ENCODE measurements around the gene SAC3D1. TPM values are rescaled to one million over a fixed set of nuclear protein-coding genes. Genes with fewer than 3 reads are reported as not detected.

SAC3D1 gene
- polyA plus RNA-seq, 1 of the 3 experiments (the other 2 are of a cell fraction) = 22.5 TPM

GRCh38 chr11:65058419-65059054 lies 17.5 kb downstream of the SAC3D1 start, which contains the start of gene NAALADL1:
TSS of gene NAALADL1 (minus strand) at chr11:65058553. CDS start at chr11:65058521, 32 bp downstream.
- H3K4me2 ChIP-seq = no peak within 1 kb of the TSS
- no peaks in the 10 kb centered on the region for H3K9me2 ChIP-seq
- H3K9ac ChIP-seq = no peak within 1 kb of the TSS
- no peak within 1 kb of the TSS for H3K27ac ChIP-seq (ENCODE audit: low read depth in 2 of 2, low read length in 1 of 2)
- no peaks in the 10 kb centered on the region for H3K79me2 ChIP-seq (ENCODE audit: insufficient read depth)
- TF ChIP-seq FOSL2 (IDR thresholded peaks at IDR 0.05; ENCODE audit: borderline replicate concordance, low read depth) (no peak), ZBTB33 (IDR thresholded peaks at IDR 0.05; ENCODE audit: borderline replicate concordance, low read depth) (no peak), GATA2 (CRISPR knock-in tag; IDR thresholded peaks at IDR 0.05) (no peak), PBX3 (IDR thresholded peaks at IDR 0.05) (no peak), FOXJ3 (CRISPR knock-in tag; IDR thresholded peaks at IDR 0.05) (no peak), NFIC (IDR thresholded peaks at IDR 0.05; ENCODE audit: borderline replicate concordance) (no peak), NRF1 (IDR thresholded peaks at IDR 0.05; ENCODE audit: low read depth, low read length) (no peak), MEF2A (IDR thresholded peaks at IDR 0.05; ENCODE audit: borderline replicate concordance, low read depth) (no peak), TCF12 (IDR thresholded peaks at IDR 0.05) (no peak), RXRA (IDR thresholded peaks at IDR 0.05; ENCODE audit: borderline replicate concordance, low read depth) (no peak), RCOR1 (IDR thresholded peaks at IDR 0.05; ENCODE audit: low read length) (no peak)
- TF ChIP-seq, protein P1, sequence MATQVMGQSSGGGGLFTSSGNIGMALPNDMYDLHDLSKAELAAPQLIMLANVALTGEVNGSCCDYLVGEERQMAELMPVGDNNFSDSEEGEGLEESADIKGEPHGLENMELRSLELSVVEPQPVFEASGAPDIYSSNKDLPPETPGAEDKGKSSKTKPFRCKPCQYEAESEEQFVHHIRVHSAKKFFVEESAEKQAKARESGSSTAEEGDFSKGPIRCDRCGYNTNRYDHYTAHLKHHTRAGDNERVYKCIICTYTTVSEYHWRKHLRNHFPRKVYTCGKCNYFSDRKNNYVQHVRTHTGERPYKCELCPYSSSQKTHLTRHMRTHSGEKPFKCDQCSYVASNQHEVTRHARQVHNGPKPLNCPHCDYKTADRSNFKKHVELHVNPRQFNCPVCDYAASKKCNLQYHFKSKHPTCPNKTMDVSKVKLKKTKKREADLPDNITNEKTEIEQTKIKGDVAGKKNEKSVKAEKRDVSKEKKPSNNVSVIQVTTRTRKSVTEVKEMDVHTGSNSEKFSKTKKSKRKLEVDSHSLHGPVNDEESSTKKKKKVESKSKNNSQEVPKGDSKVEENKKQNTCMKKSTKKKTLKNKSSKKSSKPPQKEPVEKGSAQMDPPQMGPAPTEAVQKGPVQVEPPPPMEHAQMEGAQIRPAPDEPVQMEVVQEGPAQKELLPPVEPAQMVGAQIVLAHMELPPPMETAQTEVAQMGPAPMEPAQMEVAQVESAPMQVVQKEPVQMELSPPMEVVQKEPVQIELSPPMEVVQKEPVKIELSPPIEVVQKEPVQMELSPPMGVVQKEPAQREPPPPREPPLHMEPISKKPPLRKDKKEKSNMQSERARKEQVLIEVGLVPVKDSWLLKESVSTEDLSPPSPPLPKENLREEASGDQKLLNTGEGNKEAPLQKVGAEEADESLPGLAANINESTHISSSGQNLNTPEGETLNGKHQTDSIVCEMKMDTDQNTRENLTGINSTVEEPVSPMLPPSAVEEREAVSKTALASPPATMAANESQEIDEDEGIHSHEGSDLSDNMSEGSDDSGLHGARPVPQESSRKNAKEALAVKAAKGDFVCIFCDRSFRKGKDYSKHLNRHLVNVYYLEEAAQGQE (IDR thresholded peaks at IDR 0.05; ENCODE audit: low read depth, low read length) = no peak
- H3K27me3 ChIP-seq (ENCODE audit: insufficient read depth) = no peaks in the 10 kb centered on the region
- H3K36me3 ChIP-seq (replicated peaks in 1 of 2; ENCODE audit: control insufficient read depth in 1 of 2, insufficient read depth in 2 of 2, low read length in 1 of 2) = no peaks in the 10 kb centered on the region
- no peak for DNase-seq
- CTCF ChIA-PET = no interaction called here
- H3K4me1 ChIP-seq (ENCODE audit: control insufficient read depth in 1 of 2, insufficient read depth in 2 of 2, low read depth in 1 of 2, low read length in 1 of 2) = no peaks in the 10 kb centered on the region
- no peak within 1 kb of the TSS for H2AFZ ChIP-seq (ENCODE audit: low read depth)
- no peaks in the 10 kb centered on the region for H3K9me3 ChIP-seq
- WGBS (ENCODE audit: low lambda C conversion rate) = 66% methylated on average over 7 of the region's 8 CpGs
- no peak within 1 kb of the TSS for H3K4me3 ChIP-seq (ENCODE audit: low read depth in 2 of 2, low read length in 1 of 2)
- H3F3A ChIP-seq (replicated peaks; ENCODE audit: insufficient read depth) = peaks cover 3% of the 10 kb centered on the region
- POLR2A ChIA-PET = no interaction called here
- no peaks in the 10 kb centered on the region for H4K20me1 ChIP-seq (ENCODE audit: insufficient read depth)

Measured in SK-N-SH (cell line).